Posterior vena cava (tissue), 2 donors: Measurements from ENCODE around the gene MAST2. TPM values are rescaled to one million over a fixed set of nuclear protein-coding genes. Genes with fewer than 3 reads are reported as not detected.
"Not testable (repeated sequence)": the region's sequence is repeated elsewhere in the genome, so short reads cannot be mapped to it uniquely, and the experiment has no call there.

Source experiments
- DNase-seq: peaks from one replicate; pipeline ENCODE4 v3.0.0-alpha.2; 2020; ENCODE audit warnings: low spot score
- intact Hi-C, 2 donors: fragments of 100-400 bp; cut with DNase I; formaldehyde crosslinking; loops; one replicate each; pipeline versions ENCODE4 v1.14.1 to v1.14.2; 2022 to 2023
- total RNA-seq, 2 donors: library from RNA; stranded (reverse); fragmentation: NEBNext Ultra II Directional; extraction: Animal tissue kit (Norgen Biotek cat#: 25700); gene quantifications; one replicate each; pipeline ENCODE4 v1.2.1, GENCODE V29; 2021
- donor health status: DM: yes; HTN: yes; CAD: no.
- donor health status: DM: yes; HTN: yes; CAD: no.

MAST2 gene
- total RNA-seq, 2 donors from 2014 or later = 35.4 to 44.9 TPM

DNA sequence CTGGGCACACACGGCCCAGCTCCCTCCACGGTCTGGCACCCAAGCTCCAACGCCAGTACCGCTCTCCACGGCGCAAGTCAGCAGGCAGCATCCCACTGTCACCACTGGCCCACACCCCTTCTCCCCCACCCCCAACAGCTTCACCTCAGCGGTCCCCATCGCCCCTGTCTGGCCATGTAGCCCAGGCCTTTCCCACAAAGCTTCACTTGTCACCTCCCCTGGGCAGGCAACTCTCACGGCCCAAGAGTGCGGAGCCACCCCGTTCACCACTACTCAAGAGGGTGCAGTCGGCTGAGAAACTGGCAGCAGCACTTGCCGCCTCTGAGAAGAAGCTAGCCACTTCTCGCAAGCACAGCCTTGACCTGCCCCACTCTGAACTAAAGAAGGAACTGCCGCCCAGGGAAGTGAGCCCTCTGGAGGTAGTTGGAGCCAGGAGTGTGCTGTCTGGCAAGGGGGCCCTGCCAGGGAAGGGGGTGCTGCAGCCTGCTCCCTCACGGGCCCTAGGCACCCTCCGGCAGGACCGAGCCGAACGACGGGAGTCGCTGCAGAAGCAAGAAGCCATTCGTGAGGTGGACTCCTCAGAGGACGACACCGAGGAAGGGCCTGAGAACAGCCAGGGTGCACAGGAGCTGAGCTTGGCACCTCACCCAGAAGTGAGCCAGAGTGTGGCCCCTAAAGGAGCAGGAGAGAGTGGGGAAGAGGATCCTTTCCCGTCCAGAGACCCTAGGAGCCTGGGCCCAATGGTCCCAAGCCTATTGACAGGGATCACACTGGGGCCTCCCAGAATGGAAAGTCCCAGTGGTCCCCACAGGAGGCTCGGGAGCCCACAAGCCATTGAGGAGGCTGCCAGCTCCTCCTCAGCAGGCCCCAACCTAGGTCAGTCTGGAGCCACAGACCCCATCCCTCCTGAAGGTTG lies 231.4 kb downstream of the MAST2 start:
- intact Hi-C loops = loop anchor here (2.0 to 5.0 kb wide), 2 partner anchors 97 to 144 kb away; partner anchors contain the start of gene PIK3R3 (in 1 of the 2)
- DNase-seq = no peak

GRCh38 chr1:46036894-46037839 lies 233.8 kb downstream of the MAST2 start:
- peak; percentile 96 for DNase-seq
- intact Hi-C loops = loop anchor here in 1 of 2 donors (2.0 to 5.0 kb wide), 2 partner anchors 95 to 144 kb away; partner anchors contain the start of gene PIK3R3

DNA sequence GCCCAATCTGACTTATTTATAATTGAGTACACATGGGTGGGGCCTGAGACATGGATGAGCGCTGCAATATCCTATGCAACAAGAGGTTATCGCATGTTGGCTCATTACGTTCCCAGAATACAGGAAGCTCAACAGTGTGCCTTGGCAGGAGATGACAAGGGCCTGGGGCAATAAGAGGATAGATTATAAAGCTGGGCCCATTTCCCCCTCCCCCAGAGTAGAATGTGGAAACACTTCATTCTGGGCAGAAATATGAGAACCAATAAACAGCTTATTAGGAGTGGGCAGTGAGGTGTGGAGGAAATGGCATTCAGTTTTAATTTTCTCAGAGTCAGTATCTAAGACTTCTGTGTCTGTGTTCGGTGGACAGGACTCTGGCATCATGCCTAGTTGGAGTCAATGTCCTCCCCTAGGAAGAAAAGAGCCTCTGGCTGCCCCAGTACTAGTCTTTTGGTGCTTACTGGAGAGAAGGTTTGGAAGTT lies 236.2 kb downstream of the MAST2 start:
- intact Hi-C loops = loop anchor here in 1 of 2 donors (5.0 kb wide), 1 partner anchor 93 kb away; the partner anchor contains the start of gene PIK3R3
- no peak for DNase-seq

DNA sequence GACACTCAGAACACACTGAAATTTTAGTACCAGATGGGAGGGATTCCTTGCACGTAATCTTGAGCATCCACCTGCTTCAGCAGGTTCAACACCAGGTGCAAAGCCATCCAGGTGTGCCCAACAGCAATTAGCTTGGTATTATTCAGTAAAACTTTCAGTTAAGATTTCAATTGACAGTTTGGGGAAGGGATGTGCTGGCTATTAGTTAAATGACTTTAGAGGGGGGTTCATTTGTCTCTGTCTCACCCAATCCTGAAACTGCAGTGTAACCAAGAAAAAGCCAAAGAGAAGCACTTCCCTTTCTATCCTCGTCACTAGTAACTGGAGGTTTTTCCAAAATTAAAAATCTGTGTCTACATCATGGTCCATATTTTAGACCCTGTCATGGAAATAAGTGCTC lies 238.1 kb downstream of the MAST2 start:
- intact Hi-C loops = no loop called here
- no peak for DNase-seq

DNA sequence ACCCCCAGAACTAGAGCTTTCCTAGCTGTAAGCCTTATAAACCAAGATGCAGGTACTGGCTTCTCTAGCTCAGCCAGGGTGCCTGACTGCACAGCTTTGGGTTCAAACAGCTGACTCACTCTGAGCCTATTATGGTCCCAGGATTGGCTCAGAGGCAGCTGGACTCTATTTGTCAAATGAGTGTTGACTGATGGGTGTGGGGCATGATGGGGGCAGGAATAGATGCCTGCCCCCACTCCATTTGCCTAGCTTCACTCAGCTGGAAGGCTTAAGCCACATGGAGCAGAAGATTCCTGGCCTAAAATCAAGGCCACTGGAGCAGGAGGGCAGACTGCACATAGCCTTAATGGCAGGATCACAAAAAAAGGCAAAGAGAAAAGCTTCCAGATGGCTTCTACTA lies 238.6 kb downstream of the MAST2 start:
- intact Hi-C loops = no loop called here
- no peak for DNase-seq

DNA sequence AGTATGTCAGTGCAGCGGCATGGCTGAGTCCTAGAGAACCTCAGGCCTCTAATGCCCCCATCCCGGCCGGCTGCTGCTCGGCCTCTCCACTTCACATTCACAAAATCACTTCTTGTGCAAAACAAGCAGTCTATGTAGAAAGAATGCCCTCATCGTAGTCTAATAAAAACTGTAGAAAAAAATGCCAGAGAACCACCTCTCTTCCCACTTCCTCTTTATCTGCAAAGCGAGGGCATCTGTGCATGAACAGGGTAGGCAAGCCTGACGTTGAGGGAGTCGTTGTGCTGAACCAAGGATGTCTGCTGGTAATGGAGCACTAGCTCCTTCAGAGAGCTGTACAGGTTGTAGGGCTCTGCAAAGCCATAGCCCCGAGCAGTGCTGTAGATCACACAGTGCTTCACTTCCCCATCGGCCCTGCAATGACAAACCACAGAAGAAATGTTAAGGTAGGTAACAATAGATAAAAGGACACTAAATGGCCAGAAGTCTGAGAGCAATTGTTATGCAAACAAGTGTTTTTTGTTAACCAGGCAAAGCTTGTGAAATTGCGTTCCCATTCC lies 240.1 kb downstream of the MAST2 start:
- DNase-seq = no peak

GRCh38 chr1:46044116-46044515 lies 240.7 kb downstream of the MAST2 start:
- intact Hi-C loops = no loop called here
- no peak for DNase-seq

More for the DNA sequence above, 240.1 kb downstream of the MAST2 start:
- intact Hi-C loops = no loop called here

- DNase-seq = no peak
- intact Hi-C loops = no loop called here
These were observed 250.3 kb downstream of the MAST2 start for GRCh38 chr1:46053734-46054133.

DNA sequence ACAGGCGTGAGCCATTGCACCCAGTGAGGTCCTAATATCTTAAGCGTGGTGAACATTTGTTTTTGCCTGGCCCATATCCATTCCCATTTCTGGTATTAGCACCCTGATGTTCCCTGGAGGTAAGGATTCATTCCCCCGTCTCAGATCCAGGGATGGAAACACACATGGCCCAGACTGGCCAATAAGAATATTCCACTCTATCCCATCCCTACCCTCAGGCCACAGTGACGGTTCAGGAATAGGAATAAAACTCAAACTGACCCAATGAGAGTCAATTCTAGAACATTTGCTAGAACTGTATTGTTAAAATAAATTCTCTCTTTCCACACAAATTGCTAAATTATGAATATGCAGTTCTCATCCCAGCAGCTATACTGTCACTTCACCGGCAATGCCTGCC lies 252.9 kb downstream of the MAST2 start:
- intact Hi-C loops = no loop called here
- DNase-seq = no peak

- DNase-seq, intact Hi-C loops: not testable (repeated sequence)
These were observed 253.8 kb downstream of the MAST2 start for GRCh38 chr1:46057215-46057614.

DNA sequence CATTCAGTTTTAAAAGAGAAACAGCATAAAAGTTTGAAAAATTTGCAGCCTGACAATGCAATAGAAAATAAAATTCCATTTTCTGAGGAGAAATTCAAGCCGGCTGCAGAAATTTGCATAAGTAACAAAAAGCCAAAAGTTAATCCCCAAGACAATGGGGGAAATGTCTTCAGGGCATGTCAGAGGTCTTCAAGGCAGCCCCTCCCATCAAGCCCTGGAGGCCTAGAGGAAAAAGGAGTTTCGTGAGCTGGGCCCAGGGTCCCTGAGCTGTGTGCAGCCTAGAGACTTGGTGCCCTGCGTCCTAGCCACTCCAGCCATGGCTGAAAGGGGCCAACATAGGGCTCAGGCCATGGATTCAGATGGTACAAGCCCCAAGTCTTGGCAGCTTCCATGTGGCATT lies 254.4 kb downstream of the MAST2 start:
- DNase-seq = no peak
- intact Hi-C loops = no loop called here

GRCh38 chr1:46058936-46059335 lies 255.5 kb downstream of the MAST2 start:
- intact Hi-C loops = no loop called here

DNA sequence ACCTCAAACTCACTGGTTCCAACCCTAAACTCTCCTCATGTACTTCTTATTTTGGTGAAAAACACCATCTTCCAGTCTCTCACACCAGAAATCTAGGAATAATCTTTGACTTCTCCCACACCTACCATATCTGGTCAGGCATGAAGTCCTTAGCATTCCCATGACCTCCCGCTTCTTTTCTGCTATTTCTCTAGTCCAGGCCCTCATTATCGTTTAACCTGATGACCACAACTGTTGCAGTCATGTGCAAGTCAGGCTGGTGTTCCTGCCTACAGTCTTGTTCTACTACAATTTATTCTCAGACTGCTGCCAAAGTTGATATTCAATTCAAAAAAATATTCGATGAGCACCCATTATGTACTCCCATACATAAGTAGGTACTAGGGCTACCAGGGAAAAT lies 257.7 kb downstream of the MAST2 start:
- intact Hi-C loops = no loop called here
- no peak for DNase-seq

More at GRCh38 chr1:46058936-46059335, 255.5 kb downstream of the MAST2 start:
- DNase-seq = no peak

DNA sequence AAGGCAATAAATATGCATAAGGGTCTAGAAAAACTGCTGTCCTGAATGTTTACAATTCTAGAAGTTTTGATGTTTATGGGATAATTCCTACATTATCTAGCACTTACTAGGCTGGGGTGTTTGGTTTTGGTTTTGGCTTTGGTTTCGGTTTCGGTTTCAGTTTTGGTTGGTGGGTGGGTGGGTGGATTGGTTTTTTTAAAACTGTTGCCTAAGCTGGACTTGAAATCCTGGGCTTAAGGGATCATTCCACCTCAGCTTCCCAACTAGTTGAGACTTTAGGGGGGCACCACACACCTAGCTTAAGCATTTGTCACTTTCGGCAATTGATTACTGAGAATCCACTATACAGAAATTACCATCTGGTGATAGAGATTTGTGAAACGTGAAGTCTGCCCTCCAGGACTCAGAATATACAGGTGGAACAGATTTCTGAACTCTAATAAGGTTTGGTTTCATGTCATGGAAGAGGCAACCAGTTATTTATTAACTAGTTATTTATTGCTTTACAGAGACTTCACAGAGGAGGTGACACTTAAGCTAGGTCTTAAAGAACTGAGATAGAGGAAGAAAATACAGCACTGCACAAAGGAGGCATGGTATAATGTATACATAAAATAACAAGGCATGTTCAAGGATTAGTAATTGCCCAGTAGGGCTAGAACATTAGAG lies 259.4 kb downstream of the MAST2 start:
- intact Hi-C loops = no loop called here
- no peak for DNase-seq

DNA sequence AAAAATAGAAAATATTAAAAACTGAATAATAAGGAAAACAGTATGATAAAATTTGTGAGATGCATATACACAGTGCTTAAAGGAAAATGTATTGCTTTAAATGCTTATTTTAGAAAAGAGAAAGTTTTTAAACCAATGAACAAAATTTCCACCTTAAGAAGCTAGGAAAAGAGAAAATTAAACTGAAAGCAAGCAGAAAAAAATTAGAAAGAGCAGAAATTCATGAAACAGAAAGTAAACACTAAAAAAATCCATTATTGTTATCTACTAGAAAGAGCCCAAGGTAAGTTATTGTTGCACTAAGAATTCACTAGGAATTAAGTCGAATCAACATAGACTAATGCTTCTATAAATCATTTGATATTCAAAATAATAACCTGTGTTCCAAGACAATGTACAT lies 261.3 kb downstream of the MAST2 start:
- intact Hi-C loops = no loop called here
- DNase-seq = no peak

GRCh38 chr1:46065405-46065804 lies 262.0 kb downstream of the MAST2 start:
- intact Hi-C loops = no loop called here
- DNase-seq = no peak

- DNase-seq = no peak
- intact Hi-C loops = no loop called here
These were observed 264.2 kb downstream of the MAST2 start for GRCh38 chr1:46067652-46068051.

- intact Hi-C loops = no loop called here
- no peak for DNase-seq
These were observed 265.1 kb downstream of the MAST2 start for GRCh38 chr1:46068525-46068924.
